ENCODE results near the gene TGFB1I1. TPM values are rescaled to one million over a fixed set of nuclear protein-coding genes. Genes with fewer than 3 reads are reported as not detected.
A peak's percentile ranks its signal among the peaks of the same experiment; 100 is the strongest.

Gene TGFB1I1
- total and polyA plus RNA-seq, 2 of the 13 experiments (the other 11 are each of a cell fraction or from before 2014, with no cell fraction given), result 0.80 to 2.9 TPM

DNA sequence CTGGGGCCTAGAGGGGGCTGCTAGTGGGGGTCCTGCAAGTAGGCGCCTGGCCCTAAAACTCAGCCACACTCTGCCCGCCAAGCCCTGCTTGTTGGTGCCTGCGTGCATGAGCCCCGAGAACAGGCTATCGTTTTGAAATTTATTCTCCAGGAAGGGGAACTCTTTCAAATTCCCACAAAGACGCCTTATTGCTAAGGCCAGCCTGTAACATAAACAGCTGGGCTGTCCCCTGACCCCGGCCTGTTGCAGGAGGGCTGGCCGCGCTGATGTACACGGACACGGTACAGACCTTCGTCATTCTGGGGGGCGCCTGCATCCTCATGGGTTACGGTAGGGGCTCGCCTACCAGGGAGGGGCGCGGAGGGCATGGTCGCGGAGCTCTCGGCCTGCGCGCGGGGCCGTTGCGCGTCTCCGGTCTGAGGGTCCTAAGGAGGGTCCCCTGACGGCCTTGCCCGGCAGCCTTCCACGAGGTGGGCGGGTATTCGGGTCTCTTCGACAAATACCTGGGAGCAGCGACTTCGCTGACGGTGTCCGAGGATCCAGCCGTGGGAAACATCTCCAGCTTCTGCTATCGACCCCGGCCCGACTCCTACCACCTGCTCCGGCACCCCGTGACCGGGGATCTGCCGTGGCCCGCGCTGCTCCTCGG lies 15.2 kb downstream of the TGFB1I1 start:
- DNase-seq (ENCODE audit: low spot score) (no peak), ATAC-seq (no peak), FAIRE-seq (no peak)
- Histone ChIP-seq H3K4me3 (replicated peaks in 1 of 3; ENCODE audit: insufficient read depth in 1 of 3, low read depth in 2 of 3, low read length in 3 of 3) (no peak overlapping the region), H3K9ac (ENCODE audit: insufficient read depth, low read depth, low read length) (no peak overlapping the region), H2AFZ (ENCODE audit: low read length) (no peak overlapping the region), H3K4me1 (ENCODE audit: insufficient read depth, low read length) (peaks cover 19% of the 10 kb centered on the region), H3K27me3 (ENCODE audit: control insufficient read depth in 1 of 2, insufficient read depth in 2 of 2, low read length in 2 of 2) (peaks cover 0 to 3% of the 10 kb centered on the region in 2 experiments; a peak in 2 of 5 replicates), H3K27ac (ENCODE audit: extremely low read length, insufficient read depth, low read length) (no peak overlapping the region), H3K79me2 (ENCODE audit: insufficient read depth, low read length) (no peaks in the 10 kb centered on the region), H3K4me2 (ENCODE audit: low read depth, low read length) (no peak overlapping the region), H3K36me3 (replicated peaks in 1 of 2; ENCODE audit: control insufficient read depth in 1 of 2, insufficient read depth in 2 of 2, low read length in 2 of 2) (peaks cover 8 to 21% of the 10 kb centered on the region in 2 experiments; a peak in 4 of 5 replicates), H3K9me3 (ENCODE audit: low read length) (no peaks in the 10 kb centered on the region), H4K20me1 (ENCODE audit: insufficient read depth, low read length) (no peaks in the 10 kb centered on the region)
- POLR2A ChIA-PET, result interaction anchor here (1.5 kb wide), 1 partner anchor 12 kb away, joined by 3 read pairs; no protein-coding TSS in a partner anchor
- 98% methylated on average over 48 of the region's 48 CpGs for WGBS (ENCODE audit: low lambda C conversion rate)
- in situ Hi-C loops (cut with HindIII; ENCODE audit: extremely low pct_ligation_motif_present, low pct_unique_long_range_greater_than_20kb) (no loop called here), intact Hi-C loops (cut with micrococcal nuclease; ENCODE audit: unreplicated experiment) (no loop called here)
- CTCF ChIA-PET (ENCODE audit: low intra/inter-chr PET ratio, low total read pairs), result no interaction called here
- BruUV-seq (replicated peaks), result no TSS peak
- 0 out of 2 replicates have a peak, but pooled peaks have one; percentile 43 for TF ChIP-seq AKAP8 (CRISPR knock-in tag; IDR thresholded peaks at IDR 0.05)
- TF ChIP-seq SMARCE1 (IDR thresholded peaks at IDR 0.05; ENCODE audit: borderline replicate concordance), result no peak
- TF ChIP-seq POLR2A (IDR thresholded peaks at IDR 0.05; ENCODE audit: insufficient read depth in 1 of 2, low read depth in 2 of 2, low read length in 2 of 2), result 0 out of 4 replicates have a peak, but pooled peaks of 1 of the 2 experiments have one; percentile 9
- peak; percentile 13 for TF ChIP-seq AGO2 (optimal IDR thresholded peaks at IDR 0.05; ENCODE audit: low read depth, low read length)
- no peak for TF ChIP-seq ETV5 (CRISPR knock-in tag; IDR thresholded peaks at IDR 0.05; ENCODE audit: borderline replicate concordance)
- 0 out of 2 replicates have a peak, but pooled peaks have one; percentile 22 for TF ChIP-seq PRMT3 (CRISPR knock-in tag; IDR thresholded peaks at IDR 0.05; ENCODE audit: borderline replicate concordance, low read depth)
- no peak for TF ChIP-seq E2F2 (CRISPR knock-in tag; IDR thresholded peaks at IDR 0.05; ENCODE audit: borderline replicate concordance)
- TF ChIP-seq, protein P1, sequence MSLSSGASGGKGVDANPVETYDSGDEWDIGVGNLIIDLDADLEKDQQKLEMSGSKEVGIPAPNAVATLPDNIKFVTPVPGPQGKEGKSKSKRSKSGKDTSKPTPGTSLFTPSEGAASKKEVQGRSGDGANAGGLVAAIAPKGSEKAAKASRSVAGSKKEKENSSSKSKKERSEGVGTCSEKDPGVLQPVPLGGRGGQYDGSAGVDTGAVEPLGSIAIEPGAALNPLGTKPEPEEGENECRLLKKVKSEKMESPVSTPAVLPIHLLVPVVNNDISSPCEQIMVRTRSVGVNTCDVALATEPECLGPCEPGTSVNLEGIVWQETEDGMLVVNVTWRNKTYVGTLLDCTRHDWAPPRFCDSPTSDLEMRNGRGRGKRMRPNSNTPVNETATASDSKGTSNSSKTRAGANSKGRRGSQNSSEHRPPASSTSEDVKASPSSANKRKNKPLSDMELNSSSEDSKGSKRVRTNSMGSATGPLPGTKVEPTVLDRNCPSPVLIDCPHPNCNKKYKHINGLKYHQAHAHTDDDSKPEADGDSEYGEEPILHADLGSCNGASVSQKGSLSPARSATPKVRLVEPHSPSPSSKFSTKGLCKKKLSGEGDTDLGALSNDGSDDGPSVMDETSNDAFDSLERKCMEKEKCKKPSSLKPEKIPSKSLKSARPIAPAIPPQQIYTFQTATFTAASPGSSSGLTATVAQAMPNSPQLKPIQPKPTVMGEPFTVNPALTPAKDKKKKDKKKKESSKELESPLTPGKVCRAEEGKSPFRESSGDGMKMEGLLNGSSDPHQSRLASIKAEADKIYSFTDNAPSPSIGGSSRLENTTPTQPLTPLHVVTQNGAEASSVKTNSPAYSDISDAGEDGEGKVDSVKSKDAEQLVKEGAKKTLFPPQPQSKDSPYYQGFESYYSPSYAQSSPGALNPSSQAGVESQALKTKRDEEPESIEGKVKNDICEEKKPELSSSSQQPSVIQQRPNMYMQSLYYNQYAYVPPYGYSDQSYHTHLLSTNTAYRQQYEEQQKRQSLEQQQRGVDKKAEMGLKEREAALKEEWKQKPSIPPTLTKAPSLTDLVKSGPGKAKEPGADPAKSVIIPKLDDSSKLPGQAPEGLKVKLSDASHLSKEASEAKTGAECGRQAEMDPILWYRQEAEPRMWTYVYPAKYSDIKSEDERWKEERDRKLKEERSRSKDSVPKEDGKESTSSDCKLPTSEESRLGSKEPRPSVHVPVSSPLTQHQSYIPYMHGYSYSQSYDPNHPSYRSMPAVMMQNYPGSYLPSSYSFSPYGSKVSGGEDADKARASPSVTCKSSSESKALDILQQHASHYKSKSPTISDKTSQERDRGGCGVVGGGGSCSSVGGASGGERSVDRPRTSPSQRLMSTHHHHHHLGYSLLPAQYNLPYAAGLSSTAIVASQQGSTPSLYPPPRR (CRISPR knock-in tag; IDR thresholded peaks at IDR 0.05; ENCODE audit: borderline replicate concordance), result no peak
- no peak for TF ChIP-seq U2AF1 (optimal IDR thresholded peaks at IDR 0.05; ENCODE audit: low read depth, low read length)
- no peak for TF ChIP-seq ZBTB34 (CRISPR knock-in tag; IDR thresholded peaks at IDR 0.05)
- TF ChIP-seq TBL1XR1 (IDR thresholded peaks at IDR 0.05; ENCODE audit: borderline replicate concordance, low read length, partially characterized antibody), result no peak
- peak; percentile 49; the same call in 1 of the 2 replicates for TF ChIP-seq ZC3H13 (CRISPR knock-in tag; IDR thresholded peaks at IDR 0.05)
- TF ChIP-seq MXD1 (CRISPR knock-in tag; IDR thresholded peaks at IDR 0.05), result no peak
- peak; percentile 12 for TF ChIP-seq AGO1 (IDR thresholded peaks at IDR 0.05; ENCODE audit: low read depth, low read length, poor library complexity, severe bottlenecking)
- TF ChIP-seq, protein P2, sequence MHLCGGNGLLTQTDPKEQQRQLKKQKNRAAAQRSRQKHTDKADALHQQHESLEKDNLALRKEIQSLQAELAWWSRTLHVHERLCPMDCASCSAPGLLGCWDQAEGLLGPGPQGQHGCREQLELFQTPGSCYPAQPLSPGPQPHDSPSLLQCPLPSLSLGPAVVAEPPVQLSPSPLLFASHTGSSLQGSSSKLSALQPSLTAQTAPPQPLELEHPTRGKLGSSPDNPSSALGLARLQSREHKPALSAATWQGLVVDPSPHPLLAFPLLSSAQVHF (CRISPR knock-in tag; IDR thresholded peaks at IDR 0.05), result no peak
